Prostate gland (tissue), 2 donors: ENCODE data around the gene NF2. TPM values are rescaled to one million over a fixed set of nuclear protein-coding genes. Genes with fewer than 3 reads are reported as not detected.

Experiments
- DNase-seq: peaks from one replicate; pipeline ENCODE4 v3.0.0-alpha.2; 2019; ENCODE audit warnings: low spot score
- H3K27ac ChIP-seq, 2 donors: fragments of 200-600 bp; sonication (generic); 2 replicates each; pipeline ENCODE4 v1.5.1; 2017 to 2019
- H3K27me3 ChIP-seq: fragments of 200-600 bp; sonication (generic); replicated peaks from 2 replicates; pipeline ENCODE4 v1.5.1; 2019; ENCODE audit not compliant: insufficient read depth
- H3K36me3 ChIP-seq, 2 donors: fragments of 200-600 bp; sonication (generic); 1 replicate in 1 of 2; 2 replicates in 1 of 2; pipeline versions ENCODE4 v1.5.1 to v1.8.1; 2017 to 2019
- H3K4me1 ChIP-seq: fragments of 200-600 bp; sonication (generic); replicated peaks from 2 replicates; pipeline ENCODE4 v1.5.1; 2019
- H3K4me3 ChIP-seq, 2 donors: fragments of 200-600 bp; sonication (generic); 2 replicates each; pipeline ENCODE4 v1.5.1; 2017 to 2019
- H3K9me3 ChIP-seq: fragments of 200-600 bp; sonication (generic); 2 replicates; pipeline ENCODE4 v1.5.1; 2017
- CTCF ChIP-seq, 4 experiments: fragments of 200-600 bp in 2 of 4; fragments of 450-650 bp in 2 of 4; sonication (generic) in 2 of 4; IDR thresholded peaks; 1 replicate in 3 of 4; 2 replicates in 1 of 4; pipeline ENCODE4 v1.5.1; 2016 to 2019; ENCODE audit warnings: antibody characterized with exemption in 4 of 4, mild to moderate bottlenecking in 2 of 4, moderate library complexity in 2 of 4
- POLR2A ChIP-seq: fragments of 450-650 bp; IDR thresholded peaks from one replicate; pipeline ENCODE4 v1.6.1; 2016; ENCODE audit warnings: antibody characterized with exemption, mild to moderate bottlenecking
- POLR2AphosphoS5 ChIP-seq: sonication (generic); formaldehyde crosslinking; IDR thresholded peaks from one replicate; pipeline ENCODE4 v1.6.1; 2017; ENCODE audit warnings: antibody characterized with exemption
- WGBS: methylation state at CpG from one replicate; pipeline ENCODE4 v1.1.5; 2018; 5-methylcytosine and 5-hydroxymethylcytosine counted together
- intact Hi-C: fragments of 100-400 bp; cut with DNase I; formaldehyde crosslinking; loops from one replicate; pipeline ENCODE4 v1.14.2; 2022
- total RNA-seq, 2 donors: library from RNA; depleted of rRNA; stranded (reverse); fragments of >200 nt; gene quantifications; one replicate each; pipeline ENCODE4 v1.1.0, GENCODE V29; 2016

NF2 gene
- total RNA-seq, 2 donors from 2014 or later: 32.3 to 34.7 TPM

- Histone ChIP-seq H3K4me3 (no peak overlapping the region), H3K36me3 (no peaks in the 10 kb centered on the region), H3K9me3 (no peaks in the 10 kb centered on the region), H3K27me3 (no peaks in the 10 kb centered on the region), H3K27ac (no peak overlapping the region), H3K4me1 (no peaks in the 10 kb centered on the region)
- peak; percentile 36 for DNase-seq
- intact Hi-C loops: no loop called here
- 79% methylated on average over 6 of the region's 6 CpGs for WGBS
- TF ChIP-seq CTCF (IDR thresholded peaks at IDR 0.05): no peak
- peak; percentile 58 for TF ChIP-seq POLR2AphosphoS5
Observed at GRCh38 chr22:29647954-29648737, 44.7 kb downstream of the NF2 start.

DNA sequence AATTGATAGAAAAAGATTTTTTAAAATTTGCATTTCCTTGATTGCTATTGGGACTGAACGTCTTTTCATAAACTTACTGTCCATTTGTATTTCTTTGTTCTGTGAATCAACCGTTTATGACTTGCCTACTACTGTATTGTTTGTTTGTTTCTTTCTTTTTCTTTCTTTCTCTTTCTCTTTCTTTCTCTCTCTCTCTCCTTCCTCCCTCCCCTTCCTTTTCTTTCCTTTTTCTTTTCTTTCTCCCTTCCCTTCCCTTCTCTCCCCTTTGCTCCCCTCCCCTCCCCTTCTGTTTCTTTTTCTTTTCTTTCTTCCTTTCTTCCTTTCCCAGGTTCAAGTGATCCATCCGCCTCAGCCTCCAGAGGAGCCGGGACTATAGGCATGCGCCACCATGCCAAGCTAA, 46.9 kb downstream of the NF2 start:
- 78% methylated on average over 5 of the region's 5 CpGs for WGBS
- Histone ChIP-seq H3K4me1 (no peaks in the 10 kb centered on the region), H3K27me3 (no peaks in the 10 kb centered on the region), H3K4me3 (no peak overlapping the region), H3K36me3 (no peaks in the 10 kb centered on the region), H3K27ac (no peak overlapping the region), H3K9me3 (no peaks in the 10 kb centered on the region)
- TF ChIP-seq CTCF (IDR thresholded peaks at IDR 0.05) (no peak), POLR2A (no peak), POLR2AphosphoS5 (no peak)
- no peak for DNase-seq
- intact Hi-C loops: no loop called here

DNA sequence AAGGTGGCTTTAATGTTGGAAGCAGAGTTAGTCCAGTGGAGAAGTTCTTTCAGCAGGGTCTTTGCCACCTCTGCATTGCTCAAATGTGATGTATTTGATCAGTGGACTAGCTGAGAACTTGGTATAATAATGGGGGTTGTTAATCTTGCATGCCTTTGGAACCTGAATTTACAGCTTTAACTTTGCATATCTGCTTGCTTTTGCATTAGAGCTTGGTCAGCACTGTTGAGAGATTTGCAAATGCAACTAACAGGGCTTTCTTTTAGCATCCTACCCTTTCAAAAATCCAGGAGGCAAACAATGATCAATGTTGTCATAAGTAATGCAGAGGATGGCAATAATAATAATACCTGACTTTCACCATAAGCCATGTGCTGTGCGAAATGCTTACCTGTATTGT, 48.2 kb downstream of the NF2 start:
- Histone ChIP-seq H3K9me3 (no peaks in the 10 kb centered on the region), H3K27me3 (no peaks in the 10 kb centered on the region), H3K4me3 (no peak overlapping the region), H3K36me3 (no peaks in the 10 kb centered on the region), H3K4me1 (no peaks in the 10 kb centered on the region), H3K27ac (no peak overlapping the region)
- WGBS: 88% methylated on average over 1 of the region's 1 CpG
- no peak for TF ChIP-seq POLR2A
- TF ChIP-seq POLR2AphosphoS5: no peak
- TF ChIP-seq CTCF (IDR thresholded peaks at IDR 0.05): no peak
- intact Hi-C loops: no loop called here
- no peak for DNase-seq

GRCh38 chr22:29654420-29654819, 51.0 kb downstream of the NF2 start:
- H3K4me3 ChIP-seq: no peak overlapping the region
- no peak overlapping the region for H3K27ac ChIP-seq
- 71% methylated on average over 4 of the region's 4 CpGs for WGBS
- TF ChIP-seq CTCF (IDR thresholded peaks at IDR 0.05): no peak
- no peaks in the 10 kb centered on the region for H3K9me3 ChIP-seq
- intact Hi-C loops: no loop called here
- DNase-seq: no peak
- H3K27me3 ChIP-seq: no peaks in the 10 kb centered on the region
- H3K36me3 ChIP-seq: no peaks in the 10 kb centered on the region
- H3K4me1 ChIP-seq: no peaks in the 10 kb centered on the region

DNA sequence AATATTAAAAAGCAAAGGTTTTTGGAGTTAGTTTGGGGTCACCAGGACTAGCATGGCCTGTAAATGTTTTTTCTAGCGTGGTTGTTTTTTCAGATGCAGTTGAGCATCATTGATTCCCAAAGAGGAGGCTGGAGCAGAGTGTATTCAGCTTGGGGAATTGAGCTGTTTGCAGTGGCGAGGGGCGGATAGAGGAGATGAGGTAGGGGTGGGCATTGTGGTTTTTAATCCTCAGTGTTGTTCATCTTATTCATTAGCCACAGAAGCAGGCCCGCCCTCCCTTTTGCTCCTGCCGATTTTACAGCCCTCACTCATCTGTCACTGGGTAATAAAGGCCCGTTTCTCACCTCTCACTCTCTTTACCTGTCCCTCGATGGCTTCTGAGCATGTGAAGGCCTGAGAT, 51.4 kb downstream of the NF2 start:
- H3K27ac ChIP-seq: peak overlapping the region; percentile 14 to 18
- no peaks in the 10 kb centered on the region for H3K27me3 ChIP-seq
- 51% methylated on average over 7 of the region's 7 CpGs for WGBS
- H3K36me3 ChIP-seq: no peaks in the 10 kb centered on the region
- no peak for DNase-seq
- TF ChIP-seq CTCF (IDR thresholded peaks at IDR 0.05) (no peak), POLR2A (no peak), POLR2AphosphoS5 (no peak)
- H3K9me3 ChIP-seq: no peaks in the 10 kb centered on the region
- no peaks in the 10 kb centered on the region for H3K4me1 ChIP-seq
- intact Hi-C loops: no loop called here
- H3K4me3 ChIP-seq: no peak overlapping the region
